K562 (cell line): ENCODE results near the gene ZNF326. TPM values are rescaled to one million over a fixed set of nuclear protein-coding genes. Genes with fewer than 3 reads are reported as not detected.
A peak's percentile ranks its signal among the peaks of the same experiment; 100 is the strongest.

ENCODE experiments used
- ATAC-seq: fragments of 200-7000 bp; cut with Tn5 transposase; 3 replicates; pipeline ENCODE4 v1.9.1; 2020; ENCODE audit warnings: moderate library complexity
- BruUV-seq: library from RNA; stranded (reverse); fragments of 400-500 nt; replicated peaks from 2 replicates; lab custom pipeline; 2021; lab: Mats Ljungman, UMichigan
- CTCF ChIA-PET: fragments of 300-600 bp; formaldehyde crosslinking; extraction: SDS; loops from one replicate; lab custom pipeline; 2021; ENCODE audit warnings: low intra/inter-chr PET ratio; lab: Yijun Ruan, JAX
- POLR2A ChIA-PET: fragments of 300-600, 350-650 bp; sonication (Branson Sonifier 250); formaldehyde crosslinking; extraction: SDS; loops from one replicate; lab custom pipeline; 2021; ENCODE audit warnings: antibody characterized with exemption, inconsistent platforms; lab: Yijun Ruan, JAX
- DNase-seq, 4 experiments: peaks; one replicate each; pipeline versions ENCODE4 v3.0.0 to v3.0.0-alpha.2; 2011 to 2018; ENCODE audit warnings: low spot score in 3 of 4, mixed read lengths in 3 of 4; ENCODE audit errors: extremely low read depth in 1 of 4
- FAIRE-seq: peaks from 2 replicates; lab custom pipeline; 2011; peaks lifted over from hg19 to GRCh38; lab: Jason Lieb, UNC
- H2AFZ ChIP-seq: 2 replicates; pipeline ENCODE4 v1.6.0; 2011; ENCODE audit warnings: low read depth, low read length, control low read depth, inconsistent platforms
- H3K27ac ChIP-seq: fragments of 200-600 bp; 3 replicates; pipeline ENCODE4 v1.8.0; 2011; ENCODE audit warnings: low read depth, mild to moderate bottlenecking, control low read depth, inconsistent platforms, low read length, moderate library complexity, mixed read lengths; ENCODE audit errors: extremely low read depth
- H3K27me3 ChIP-seq, 2 experiments: fragments of 300-600 bp in 1 of 2; 2 replicates in 1 of 2; 3 replicates in 1 of 2; pipeline versions ENCODE4 v1.6.0 to v1.8.0; 2011; ENCODE audit warnings: inconsistent platforms in 2 of 2, low read length in 2 of 2, mild to moderate bottlenecking in 1 of 2, mixed read lengths in 1 of 2, moderate library complexity in 1 of 2; ENCODE audit not compliant: control insufficient read depth in 2 of 2, insufficient read depth in 2 of 2
- H3K36me3 ChIP-seq: fragments of 300-600 bp; 3 replicates; pipeline ENCODE4 v1.8.0; 2011; ENCODE audit warnings: mild to moderate bottlenecking, low read length, inconsistent platforms; ENCODE audit not compliant: control insufficient read depth, insufficient read depth
- H3K4me1 ChIP-seq, 2 experiments: fragments of 200-600 bp in 1 of 2; replicated peaks in 1 of 2; 2 replicates in 1 of 2; 3 replicates in 1 of 2; pipeline versions ENCODE4 v1.5.1 to v1.8.0; 2011; ENCODE audit warnings: inconsistent platforms in 2 of 2, low read length in 2 of 2, mild to moderate bottlenecking in 1 of 2, mixed read lengths in 1 of 2, moderate library complexity in 1 of 2; ENCODE audit not compliant: control insufficient read depth in 2 of 2, insufficient read depth in 2 of 2
- H3K4me2 ChIP-seq: 2 replicates; pipeline ENCODE4 v1.6.1; 2011; ENCODE audit warnings: low read length, control low read depth, inconsistent platforms, mixed read lengths; ENCODE audit not compliant: insufficient read depth
- H3K4me3 ChIP-seq: fragments of 200-600 bp; sonication (generic), shearing (Covaris generic); 2 replicates; pipeline ENCODE4 v1.5.1; 2016; ENCODE audit warnings: control low read depth, inconsistent platforms
- H3K79me2 ChIP-seq: fragments of 200-600 bp; 3 replicates; pipeline ENCODE4 v1.8.0; 2011; ENCODE audit warnings: low read length, inconsistent platforms; ENCODE audit not compliant: control insufficient read depth, insufficient read depth
- H3K9ac ChIP-seq, 2 experiments: 2 replicates each; pipeline versions ENCODE4 v1.6.0 to v1.6.1; 2011; ENCODE audit warnings: low read depth in 2 of 2, low read length in 2 of 2, control low read depth in 1 of 2, inconsistent platforms in 1 of 2, mild to moderate bottlenecking in 1 of 2, mixed read lengths in 1 of 2; ENCODE audit not compliant: insufficient read depth in 1 of 2
- H3K9me1 ChIP-seq: one replicate; pipeline ENCODE4 v1.6.0; 2011; ENCODE audit warnings: inconsistent platforms, mild to moderate bottlenecking, low read length, moderate library complexity; ENCODE audit not compliant: control insufficient read depth, insufficient read depth
- H3K9me3 ChIP-seq: replicated peaks from 2 replicates; pipeline ENCODE4 v1.5.1; 2011; ENCODE audit warnings: low read depth, low read length, inconsistent platforms; ENCODE audit not compliant: control insufficient read depth, insufficient read depth
- H4K20me1 ChIP-seq: replicated peaks from 2 replicates; pipeline ENCODE4 v1.6.1; 2011; ENCODE audit warnings: low read length, inconsistent platforms, mixed read lengths; ENCODE audit not compliant: control insufficient read depth, insufficient read depth
- ARID2 ChIP-seq: fragments of 450-650 bp; IDR thresholded peaks from 2 replicates; pipeline ENCODE4 v1.6.1; 2017; ENCODE audit warnings: antibody characterized with exemption, mild to moderate bottlenecking
- BMI1 ChIP-seq: fragments of 150-350 bp; IDR thresholded peaks from 2 replicates; pipeline ENCODE4 v1.6.1; 2014; ENCODE audit warnings: low read length
- CEBPB ChIP-seq: fragments of 450-650 bp; IDR thresholded peaks from 2 replicates; pipeline ENCODE4 v1.6.1; 2016; ENCODE audit warnings: missing genetic modification characterization, missing compliant biosample characterization
- E2F5 ChIP-seq: sonication (generic); formaldehyde crosslinking; IDR thresholded peaks from 2 replicates; pipeline ENCODE4 v1.8.0; 2022; ENCODE audit warnings: mild to moderate bottlenecking, missing genetic modification reagents
- ESRRB ChIP-seq: fragments of 250-450 bp; sonication (Bioruptor Pico); IDR thresholded peaks from 2 replicates; pipeline ENCODE4 v1.5.0; 2020; ENCODE audit warnings: mild to moderate bottlenecking, moderate library complexity, borderline replicate concordance
- GATAD2A ChIP-seq: fragments of 450-650 bp; IDR thresholded peaks from 2 replicates; pipeline ENCODE4 v1.6.1; 2017
- KDM1A ChIP-seq, 2 experiments: fragments of 450-650 bp; IDR thresholded peaks; 2 replicates each; pipeline ENCODE4 v1.6.1; 2016; ENCODE audit warnings: mild to moderate bottlenecking in 2 of 2
- PCBP2 ChIP-seq: fragments of 200-400 bp; formaldehyde crosslinking; IDR thresholded peaks from 2 replicates; pipeline ENCODE4 v1.6.1; 2018; ENCODE audit warnings: low read length, low read depth, mild to moderate bottlenecking, moderate library complexity; ENCODE audit not compliant: poor library complexity, severe bottlenecking
- POLR2A ChIP-seq: fragments of 450-650 bp; conservative IDR thresholded peaks from 2 replicates; pipeline ENCODE4 v1.6.1; 2016
- ZNF133 ChIP-seq: fragments of 250-450 bp; sonication (Bioruptor Pico); IDR thresholded peaks from 2 replicates; pipeline ENCODE4 v1.4.0; 2020; ENCODE audit warnings: mild to moderate bottlenecking
- ZNF444 ChIP-seq: fragments of 250-450 bp; sonication (Bioruptor Pico); IDR thresholded peaks from 2 replicates; pipeline ENCODE4 v1.4.0; 2020; ENCODE audit warnings: mild to moderate bottlenecking, moderate library complexity
- ZNF507 ChIP-seq: conservative IDR thresholded peaks from 2 replicates; pipeline ENCODE4 v1.6.1; 2017; ENCODE audit warnings: missing genetic modification characterization, missing compliant biosample characterization
- ZNF717 ChIP-seq: fragments of 250-450 bp; sonication (Bioruptor Pico); IDR thresholded peaks from 2 replicates; pipeline ENCODE4 v1.5.0; 2021
- WGBS: fragments of 100-300 bp; shearing (Covaris generic); methylation state at CpG from one replicate; pipeline ENCODE4 v1.1.6; 2016; ENCODE audit warnings: low coverage, mixed read lengths; ENCODE audit not compliant: insufficient coverage; ENCODE audit errors: missing lambda C conversion rate; 5-methylcytosine and 5-hydroxymethylcytosine counted together
- in situ Hi-C: fragments of 300-500 bp; cut with MboI; formaldehyde crosslinking; loops from 4 replicates; pipeline ENCODE4 v1.15.0; 2018; ENCODE audit warnings: inconsistent platforms, mixed read lengths
- intact Hi-C: fragments of 100-400 bp; cut with micrococcal nuclease; formaldehyde crosslinking; loops from 2 replicates; pipeline ENCODE4 v1.14.2; 2022
- polyA plus RNA-seq, 8 experiments: library from polyadenylated mRNA; depleted of rRNA in 4 of 8; stranded (reverse) in 5 of 8; unstranded in 3 of 8; fragments of >200 nt; fragmentation: Nextera tagmentation in 2 of 8; fragmentation: Illumina TruSeq in 1 of 8; extraction: Ambion mirVana in 2 of 8; extraction: Trizol in 1 of 8; gene quantifications; 2 replicates each; pipeline versions ENCODE4 v1.2.1 to v1.2.3, GENCODE V29; 2011 to 2014; ENCODE audit warnings: inconsistent platforms in 1 of 8, missing spikeins in 1 of 8
- total RNA-seq, 7 experiments: library from RNA; depleted of rRNA in 6 of 7; stranded (reverse); fragments of >200 nt in 6 of 7; fragmentation: Illumina TruSeq in 2 of 7; extraction: Trizol in 2 of 7; gene quantifications; 2 replicates each; pipeline versions ENCODE4 v1.2.1 to v1.2.3, GENCODE V29; 2011 to 2021; ENCODE audit warnings: low replicate concordance in 1 of 7

The ZNF326 gene
- total and polyA plus RNA-seq, 9 of the 15 experiments (the other 6 are each of a cell fraction or from before 2014, with no cell fraction given), result 7.2 to 33.2 (median 20.1) TPM

GRCh38 chr1:89999208-89999607, 4.3 kb downstream of the ZNF326 start:
- ChIA-PET CTCF (no interaction called here), POLR2A (interaction anchor here (1.1 kb wide), 1 partner anchor 9 kb away, joined by 3 read pairs; no protein-coding TSS in a partner anchor)
- Histone ChIP-seq H3K27ac (peak overlapping the region; percentile 27; the same call in 1 of the 3 replicates), H3K4me2 (no peak overlapping the region), H3K9ac (no peak overlapping the region), H3K9me3 (no peaks in the 10 kb centered on the region), H4K20me1 (peaks cover 19% of the 10 kb centered on the region; the same call in 1 of the 2 replicates), H3K9me1 (no peaks in the 10 kb centered on the region), H3K4me1 (peaks cover 8 to 21% of the 10 kb centered on the region in 2 experiments; a peak in 4 of 5 replicates), H3K4me3 (no peak overlapping the region), H3K79me2 (peaks cover 92% of the 10 kb centered on the region), H2AFZ (no peak overlapping the region), H3K27me3 (no peaks in the 10 kb centered on the region), H3K36me3 (peaks cover 43% of the 10 kb centered on the region)
- peak in 1 of 4 experiments; percentile 9 for DNase-seq
- no peak for FAIRE-seq
- no peak for ATAC-seq
- BruUV-seq, result no TSS peak
- TF ChIP-seq PCBP2 (peak; percentile 75), KDM1A (IDR thresholded peaks at IDR 0.05) (peak in 1 of 2 experiments; percentile 81; a peak in 2 of 4 replicates), POLR2A (no peak), ARID2 (no peak), ZNF444 (CRISPR knock-in tag) (peak; percentile 65; the same call in 1 of the 2 replicates)
- intact Hi-C loops, result loop anchor here (10.0 kb wide), 1 partner anchor 474 kb away; the partner anchor contains the start of gene LRRC8B
- in situ Hi-C loops, result loop anchor here (25.0 kb wide), 1 partner anchor 887 kb away; no protein-coding TSS in a partner anchor

- Histone ChIP-seq H3K79me2 (peaks cover 96% of the 10 kb centered on the region), H3K4me3 (no peak overlapping the region), H4K20me1 (peaks cover 19% of the 10 kb centered on the region; the same call in 1 of the 2 replicates), H3K36me3 (peaks cover 43% of the 10 kb centered on the region), H3K27ac (peak overlapping the region; percentile 27; the same call in 1 of the 3 replicates), H3K9me1 (no peaks in the 10 kb centered on the region), H3K4me2 (no peak overlapping the region), H3K9me3 (no peaks in the 10 kb centered on the region), H3K27me3 (no peaks in the 10 kb centered on the region), H3K9ac (no peak overlapping the region), H3K4me1 (peaks cover 7 to 19% of the 10 kb centered on the region in 2 experiments; a peak in 4 of 5 replicates), H2AFZ (no peak overlapping the region)
- CTCF ChIA-PET, result no interaction called here
- BruUV-seq, result no TSS peak
- FAIRE-seq (no peak), DNase-seq (no peak), ATAC-seq (no peak)
- intact Hi-C loops, result loop anchor here (10.0 kb wide), 2 partner anchors 475 to 1315 kb away; partner anchors contain the start of genes LRRC8B and PKN2
- 89% methylated on average over 3 of the region's 3 CpGs for WGBS
- in situ Hi-C loops, result loop anchor here (25.0 kb wide), 1 partner anchor 887 kb away; no protein-coding TSS in a partner anchor
- TF ChIP-seq ZNF507 (tag) (no peak), BMI1 (no peak), GATAD2A (no peak), ESRRB (CRISPR knock-in tag) (no peak), ZNF133 (no peak), CEBPB (no peak), E2F5 (CRISPR knock-in tag) (no peak), ZNF717 (CRISPR knock-in tag) (no peak)
- POLR2A ChIA-PET, result interaction anchor here (0.8 kb wide), 1 partner anchor 25 kb away, joined by 3 read pairs; no protein-coding TSS in a partner anchor
Measured at GRCh38 chr1:89999628-90000027, 4.7 kb downstream of the ZNF326 start.
